HEK293 (cell line): Measurements from ENCODE around the gene SHROOM3.

Source experiments
- CTCF ChIP-seq: fragments of 450-650 bp; formaldehyde crosslinking; IDR thresholded peaks from 2 replicates; pipeline ENCODE4 v1.5.1; 2016; ENCODE audit warnings: missing biosample characterization, missing genetic modification characterization
- KLF8 ChIP-seq: fragments of 450-650 bp; formaldehyde crosslinking; IDR thresholded peaks from 2 replicates; pipeline ENCODE4 v1.5.1; 2016; ENCODE audit warnings: missing biosample characterization, missing genetic modification characterization
- ZBTB8A ChIP-seq: fragments of 450-650 bp; formaldehyde crosslinking; IDR thresholded peaks from 2 replicates; pipeline ENCODE4 v1.5.1; 2016; ENCODE audit warnings: missing biosample characterization, missing genetic modification characterization
- ZNF24 ChIP-seq: fragments of 450-650 bp; formaldehyde crosslinking; IDR thresholded peaks from 2 replicates; pipeline ENCODE4 v1.5.1; 2016; ENCODE audit warnings: missing biosample characterization, missing genetic modification characterization
- ZNF394 ChIP-seq: fragments of 450-650 bp; formaldehyde crosslinking; IDR thresholded peaks from 2 replicates; pipeline ENCODE4 v1.5.1; 2016; ENCODE audit warnings: missing biosample characterization, missing genetic modification characterization, mild to moderate bottlenecking, moderate library complexity, borderline replicate concordance
- ZNF660 ChIP-seq: fragments of 450-650 bp; IDR thresholded peaks from 2 replicates; pipeline ENCODE4 v1.5.1; 2018; ENCODE audit warnings: missing biosample characterization, mild to moderate bottlenecking, missing genetic modification characterization
- ZNF776 ChIP-seq: fragments of 450-650 bp; formaldehyde crosslinking; IDR thresholded peaks from 2 replicates; pipeline ENCODE4 v1.5.0; 2017; ENCODE audit warnings: missing biosample characterization, missing genetic modification characterization, borderline replicate concordance
- ZNF792 ChIP-seq: fragments of 450-650 bp; formaldehyde crosslinking; IDR thresholded peaks from 2 replicates; pipeline ENCODE4 v1.5.1; 2016; ENCODE audit warnings: missing biosample characterization, missing genetic modification characterization
- TF ChIP-seq, protein P1 (sequence below): fragments of 450-650 bp; formaldehyde crosslinking; IDR thresholded peaks from 2 replicates; pipeline ENCODE4 v1.5.1; 2016; ENCODE audit warnings: missing biosample characterization, missing genetic modification characterization
- TF ChIP-seq, protein P2 (sequence below): fragments of 450-650 bp; formaldehyde crosslinking; IDR thresholded peaks from 2 replicates; pipeline ENCODE4 v1.5.1; 2016; ENCODE audit warnings: missing biosample characterization, missing genetic modification characterization
- TF ChIP-seq, protein P3 (sequence below): fragments of 450-650 bp; formaldehyde crosslinking; IDR thresholded peaks from 2 replicates; pipeline ENCODE4 v1.5.1; 2016; ENCODE audit warnings: missing biosample characterization, missing genetic modification characterization

GRCh38 chr4:76458825-76459224 lies 23.8 kb downstream of the SHROOM3 start:
- TF ChIP-seq CTCF (tag by site-specific recombination) (no peak), ZNF776 (tag by site-specific recombination) (no peak), ZNF394 (tag by site-specific recombination) (no peak), ZNF660 (tag by site-specific recombination) (no peak), ZNF24 (tag by site-specific recombination) (no peak), KLF8 (tag by site-specific recombination) (no peak), ZNF792 (tag by site-specific recombination) (no peak), ZBTB8A (no peak)
- TF ChIP-seq, protein P1, sequence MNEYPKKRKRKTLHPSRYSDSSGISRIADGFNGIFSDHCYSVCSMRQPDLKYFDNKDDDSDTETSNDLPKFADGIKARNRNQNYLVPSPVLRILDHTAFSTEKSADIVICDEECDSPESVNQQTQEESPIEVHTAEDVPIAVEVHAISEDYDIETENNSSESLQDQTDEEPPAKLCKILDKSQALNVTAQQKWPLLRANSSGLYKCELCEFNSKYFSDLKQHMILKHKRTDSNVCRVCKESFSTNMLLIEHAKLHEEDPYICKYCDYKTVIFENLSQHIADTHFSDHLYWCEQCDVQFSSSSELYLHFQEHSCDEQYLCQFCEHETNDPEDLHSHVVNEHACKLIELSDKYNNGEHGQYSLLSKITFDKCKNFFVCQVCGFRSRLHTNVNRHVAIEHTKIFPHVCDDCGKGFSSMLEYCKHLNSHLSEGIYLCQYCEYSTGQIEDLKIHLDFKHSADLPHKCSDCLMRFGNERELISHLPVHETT (tag by site-specific recombination): no peak
- TF ChIP-seq, protein P2, sequence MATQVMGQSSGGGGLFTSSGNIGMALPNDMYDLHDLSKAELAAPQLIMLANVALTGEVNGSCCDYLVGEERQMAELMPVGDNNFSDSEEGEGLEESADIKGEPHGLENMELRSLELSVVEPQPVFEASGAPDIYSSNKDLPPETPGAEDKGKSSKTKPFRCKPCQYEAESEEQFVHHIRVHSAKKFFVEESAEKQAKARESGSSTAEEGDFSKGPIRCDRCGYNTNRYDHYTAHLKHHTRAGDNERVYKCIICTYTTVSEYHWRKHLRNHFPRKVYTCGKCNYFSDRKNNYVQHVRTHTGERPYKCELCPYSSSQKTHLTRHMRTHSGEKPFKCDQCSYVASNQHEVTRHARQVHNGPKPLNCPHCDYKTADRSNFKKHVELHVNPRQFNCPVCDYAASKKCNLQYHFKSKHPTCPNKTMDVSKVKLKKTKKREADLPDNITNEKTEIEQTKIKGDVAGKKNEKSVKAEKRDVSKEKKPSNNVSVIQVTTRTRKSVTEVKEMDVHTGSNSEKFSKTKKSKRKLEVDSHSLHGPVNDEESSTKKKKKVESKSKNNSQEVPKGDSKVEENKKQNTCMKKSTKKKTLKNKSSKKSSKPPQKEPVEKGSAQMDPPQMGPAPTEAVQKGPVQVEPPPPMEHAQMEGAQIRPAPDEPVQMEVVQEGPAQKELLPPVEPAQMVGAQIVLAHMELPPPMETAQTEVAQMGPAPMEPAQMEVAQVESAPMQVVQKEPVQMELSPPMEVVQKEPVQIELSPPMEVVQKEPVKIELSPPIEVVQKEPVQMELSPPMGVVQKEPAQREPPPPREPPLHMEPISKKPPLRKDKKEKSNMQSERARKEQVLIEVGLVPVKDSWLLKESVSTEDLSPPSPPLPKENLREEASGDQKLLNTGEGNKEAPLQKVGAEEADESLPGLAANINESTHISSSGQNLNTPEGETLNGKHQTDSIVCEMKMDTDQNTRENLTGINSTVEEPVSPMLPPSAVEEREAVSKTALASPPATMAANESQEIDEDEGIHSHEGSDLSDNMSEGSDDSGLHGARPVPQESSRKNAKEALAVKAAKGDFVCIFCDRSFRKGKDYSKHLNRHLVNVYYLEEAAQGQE: no peak
- TF ChIP-seq, protein P3, sequence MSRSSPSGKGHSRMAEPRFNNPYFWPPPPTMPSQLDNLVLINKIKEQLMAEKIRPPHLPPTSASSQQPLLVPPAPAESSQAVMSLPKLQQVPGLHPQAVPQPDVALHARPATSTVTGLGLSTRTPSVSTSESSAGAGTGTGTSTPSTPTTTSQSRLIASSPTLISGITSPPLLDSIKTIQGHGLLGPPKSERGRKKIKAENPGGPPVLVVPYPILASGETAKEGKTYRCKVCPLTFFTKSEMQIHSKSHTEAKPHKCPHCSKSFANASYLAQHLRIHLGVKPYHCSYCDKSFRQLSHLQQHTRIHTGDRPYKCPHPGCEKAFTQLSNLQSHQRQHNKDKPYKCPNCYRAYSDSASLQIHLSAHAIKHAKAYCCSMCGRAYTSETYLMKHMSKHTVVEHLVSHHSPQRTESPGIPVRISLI: no peak
